Muscle of arm (tissue), 14 donors: Measurements from ENCODE around the gene CCDC73. TPM values are rescaled to one million over a fixed set of nuclear protein-coding genes. Genes with fewer than 3 reads are reported as not detected.
"Not testable (repeated sequence)": the region's sequence is repeated elsewhere in the genome, so short reads cannot be mapped to it uniquely, and the experiment has no call there.

Source experiments
- DNase-seq: peaks from one replicate; pipeline ENCODE4 v3.0.0-alpha.2; 2013
- long read RNA-seq, 11 donors: transcript quantifications; one replicate each; lab custom pipeline, GENCODE V29; 2026
- polyA plus RNA-seq, 12 donors: library from polyadenylated mRNA; unstranded; fragments of 120-200 nt; gene quantifications; one replicate each; pipeline ENCODE4 v1.2.1, GENCODE V29; 2013; ENCODE audit not compliant: insufficient read length in 12 of 12

CCDC73 gene
- polyA plus RNA-seq: 1 to 10 TPM in 1 of 12 donors, under 1 TPM in 6, not detected in 5; 0.04 to 1.3 (median 0.08) TPM
- long read RNA-seq, donor 1: 0 reads
- long read RNA-seq, donor 2, partial matches to known transcripts: 12 of 12 reads
- long read RNA-seq, donor 2, other reads (novel, unspliced or antisense): 0 of 12 reads
- long read RNA-seq, donor 3: 0 reads
- long read RNA-seq, donor 4: 0 reads
- long read RNA-seq, donor 5: 0 reads
- long read RNA-seq, donor 6: 0 reads
- long read RNA-seq, donor 7: 0 reads
- long read RNA-seq, donor 8: 0 reads
- long read RNA-seq, donor 9: 0 reads
- long read RNA-seq, donor 10: 0 reads
- long read RNA-seq, donor 11: 0 reads

DNA sequence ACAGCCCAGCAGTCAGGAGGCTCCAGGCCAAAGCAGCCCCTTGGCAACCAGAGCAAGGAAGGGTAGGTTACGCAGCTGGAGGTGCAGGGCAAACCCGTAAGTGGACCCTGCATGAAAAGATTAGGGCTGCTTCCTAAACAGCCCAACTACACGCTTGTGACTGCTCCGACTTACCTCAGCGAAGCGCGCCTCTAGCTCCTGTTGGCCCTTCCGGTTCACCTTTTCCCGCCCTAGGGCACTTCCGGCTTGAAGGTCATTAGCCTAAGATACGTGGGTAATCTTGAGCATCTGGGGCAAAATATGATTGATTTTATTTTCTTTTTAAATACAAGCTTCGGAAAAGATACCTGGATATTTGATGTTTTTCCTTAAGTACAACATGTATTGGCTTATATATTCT is at the start of gene CCDC73:
Gene CCDC73, minus strand, starts transcription at position 224 of the 400 bp plus-strand sequence. CDS start 34,419 bp downstream, outside the sequence.
- no peak for DNase-seq

DNA sequence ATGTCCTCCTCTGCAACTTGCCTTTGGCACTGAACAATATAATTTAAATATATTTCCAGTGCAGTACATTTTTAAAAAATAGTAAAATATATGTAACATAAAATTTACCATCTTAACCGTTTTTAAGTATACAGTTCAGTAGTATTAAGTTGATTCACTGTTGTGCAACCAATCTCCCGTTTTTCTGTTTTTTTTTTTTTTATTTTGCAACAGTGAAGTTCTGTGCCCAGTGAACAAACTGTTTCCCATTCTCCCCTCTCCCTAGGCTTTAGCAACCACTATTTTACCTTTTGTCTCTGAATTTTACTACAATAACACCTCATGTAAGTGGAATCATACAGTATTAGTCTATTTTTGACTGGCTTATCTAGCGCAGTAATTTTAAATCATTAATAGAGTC is 49.1 kb upstream of the CCDC73 start:
- DNase-seq: no peak

DNA sequence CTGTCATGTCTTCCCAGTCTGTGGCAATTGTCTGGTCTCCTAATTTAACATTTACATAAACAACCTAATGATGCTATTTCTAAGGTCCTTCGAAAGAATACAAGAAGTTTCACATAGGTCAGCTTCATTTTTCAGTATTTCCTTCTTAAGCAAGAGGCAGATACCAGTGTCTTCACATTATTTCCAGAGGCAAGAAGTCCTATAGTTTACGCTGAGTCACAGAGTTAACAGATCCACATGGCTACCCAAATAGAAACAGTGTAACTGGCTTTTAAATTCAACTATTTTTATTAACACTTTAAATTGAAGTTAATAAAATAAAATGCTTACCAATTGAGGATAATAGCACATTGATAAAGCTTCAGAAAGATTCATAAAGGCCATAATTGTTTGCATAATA is 46.1 kb upstream of the CCDC73 start:
- DNase-seq: no peak

DNA sequence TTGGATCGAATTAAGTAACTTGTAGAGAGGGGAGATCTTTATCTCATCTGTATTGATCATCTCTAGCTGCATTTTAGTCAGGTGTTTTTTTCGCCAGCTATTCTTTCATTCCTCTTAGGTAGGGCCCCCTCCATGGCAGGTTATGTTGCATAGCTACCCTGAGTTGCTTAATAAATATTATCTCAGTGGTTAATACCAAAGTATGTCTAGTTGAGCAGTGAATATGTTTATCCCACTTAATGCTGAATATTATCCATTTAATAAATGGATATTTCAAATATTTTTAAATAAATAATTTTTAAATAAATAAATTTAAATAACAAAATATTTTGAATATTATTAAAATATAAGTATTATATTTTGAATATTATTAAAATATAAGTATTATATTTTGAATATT is 44.8 kb upstream of the CCDC73 start:
- DNase-seq: no peak

DNA sequence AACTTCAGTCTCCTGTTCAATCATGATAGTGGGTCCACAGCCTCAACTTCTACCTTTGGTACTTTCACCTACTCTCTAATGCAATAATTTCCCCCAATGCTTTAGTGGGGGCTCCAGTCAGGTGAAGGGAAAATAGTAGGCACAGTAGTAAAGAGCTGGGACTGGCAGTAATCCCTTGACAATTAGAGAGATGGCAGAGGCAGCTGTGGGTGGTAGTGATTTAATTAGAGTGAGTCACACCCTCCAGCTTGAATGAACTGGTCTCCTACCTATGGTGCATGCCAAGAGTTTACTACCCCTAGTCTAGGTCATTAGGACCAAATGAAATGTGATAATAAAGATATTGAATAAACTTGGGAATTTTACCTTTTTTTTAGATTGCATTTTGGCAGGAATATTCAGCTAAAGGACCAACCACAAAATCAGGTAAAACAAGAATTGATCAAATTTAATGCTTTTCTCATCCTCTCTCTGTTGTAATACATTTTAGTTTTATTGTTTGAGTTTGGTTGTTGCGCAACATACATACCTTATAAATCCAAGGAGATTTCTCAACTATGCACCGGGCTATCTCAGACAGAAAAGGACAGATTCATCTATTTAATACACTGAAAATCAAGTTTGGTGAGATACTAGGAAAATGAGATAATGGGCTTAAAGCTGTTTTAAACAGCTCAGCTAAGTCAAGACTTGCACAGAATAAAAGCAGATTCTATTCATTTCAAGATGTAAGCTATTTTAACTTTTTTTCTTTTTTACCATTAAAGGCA is 44.2 kb upstream of the CCDC73 start:
- no peak for DNase-seq

DNA sequence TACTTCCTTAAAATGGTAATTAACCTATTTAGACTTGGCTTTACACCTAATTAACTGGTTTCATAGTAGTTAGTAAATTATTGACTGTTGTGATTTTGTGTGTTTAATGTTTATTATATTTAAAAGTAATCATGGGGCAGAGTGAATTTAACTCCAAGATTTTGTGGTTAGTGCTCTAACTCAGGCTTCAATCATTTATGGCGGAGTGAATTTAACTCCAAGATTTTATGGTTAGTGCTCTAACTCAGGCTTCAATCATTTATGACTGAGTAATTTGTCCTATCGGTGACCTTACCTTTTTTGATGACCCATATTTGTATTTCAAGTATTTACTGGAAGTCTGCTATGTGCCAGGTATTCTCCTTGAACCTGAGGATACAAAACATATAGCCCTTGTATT is 42.5 kb upstream of the CCDC73 start:
- DNase-seq: no peak

DNA sequence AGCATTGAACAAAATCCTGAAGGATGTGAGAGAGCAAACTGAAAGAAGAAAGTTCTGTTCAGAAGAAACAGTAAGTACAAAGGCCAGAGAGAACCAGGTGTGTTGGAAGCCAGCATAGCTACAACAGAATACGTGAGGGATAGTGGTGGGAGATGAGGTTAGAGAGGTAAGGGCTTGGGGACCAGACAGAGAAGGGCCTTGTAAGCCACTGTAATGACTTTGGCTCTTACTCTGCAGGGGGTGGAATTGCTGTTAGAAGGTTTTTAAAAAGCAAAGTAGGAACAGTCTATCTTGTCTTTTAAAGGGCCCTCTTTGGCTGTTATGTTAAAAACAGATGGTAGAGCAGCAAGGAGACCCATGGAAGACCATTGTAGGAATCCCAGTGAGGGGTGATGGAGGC is 39.5 kb upstream of the CCDC73 start:
- no peak for DNase-seq

DNA sequence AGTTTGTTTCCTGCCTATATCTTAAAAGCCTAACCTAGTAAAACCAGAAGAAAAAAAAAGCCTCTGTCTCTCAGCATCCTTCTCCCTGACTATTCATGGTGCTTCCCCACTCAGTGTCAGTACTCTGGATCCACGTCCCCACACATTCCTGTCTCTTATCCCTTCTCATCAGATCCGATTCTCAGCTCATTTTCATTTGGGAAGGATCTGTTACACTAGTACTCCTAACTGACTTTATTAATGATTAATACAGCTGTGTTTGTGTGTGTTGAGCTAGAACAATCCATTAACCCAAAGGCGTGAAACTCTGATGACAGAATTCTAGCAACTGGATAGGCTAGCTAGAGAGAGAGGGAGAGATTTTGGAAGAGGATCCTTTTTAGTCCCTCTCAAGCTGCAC is 36.8 kb upstream of the CCDC73 start:
- DNase-seq: no peak

DNA sequence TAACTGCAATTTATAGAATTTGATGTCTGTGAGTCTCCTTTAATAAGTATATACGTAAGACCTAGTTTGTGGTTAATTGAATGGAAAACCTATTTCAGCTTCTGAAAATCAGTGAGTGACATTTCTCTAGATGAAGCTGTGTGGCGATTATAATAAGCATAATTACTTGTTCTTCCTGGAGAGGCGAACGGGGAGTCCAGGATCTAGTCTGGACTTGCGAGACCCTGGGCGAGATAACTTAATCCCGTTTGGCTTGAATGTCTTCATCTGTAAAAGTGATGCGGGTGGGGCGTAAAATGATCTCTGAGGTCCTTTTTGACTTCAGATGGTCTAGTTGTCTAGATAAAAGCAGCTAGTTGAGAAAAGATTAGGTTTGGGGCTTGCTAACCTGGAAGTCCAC is 36.3 kb upstream of the CCDC73 start:
- DNase-seq: no peak

DNA sequence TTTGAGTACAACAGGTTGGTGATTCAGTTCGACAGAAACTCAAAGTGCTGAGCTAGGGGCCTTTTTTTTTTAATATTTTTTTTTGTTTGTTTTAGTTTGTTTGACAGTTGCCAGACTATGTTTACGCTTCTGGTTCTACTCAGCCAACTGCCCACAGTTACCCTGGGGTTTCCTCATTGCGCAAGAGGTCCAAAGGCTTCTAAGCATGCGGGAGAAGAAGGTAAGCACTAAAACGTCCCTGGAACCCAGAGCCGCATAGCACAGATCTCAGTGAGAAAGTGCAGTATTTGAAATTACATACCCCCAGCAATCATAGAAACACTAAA is 35.9 kb upstream of the CCDC73 start:
- no peak for DNase-seq

DNA sequence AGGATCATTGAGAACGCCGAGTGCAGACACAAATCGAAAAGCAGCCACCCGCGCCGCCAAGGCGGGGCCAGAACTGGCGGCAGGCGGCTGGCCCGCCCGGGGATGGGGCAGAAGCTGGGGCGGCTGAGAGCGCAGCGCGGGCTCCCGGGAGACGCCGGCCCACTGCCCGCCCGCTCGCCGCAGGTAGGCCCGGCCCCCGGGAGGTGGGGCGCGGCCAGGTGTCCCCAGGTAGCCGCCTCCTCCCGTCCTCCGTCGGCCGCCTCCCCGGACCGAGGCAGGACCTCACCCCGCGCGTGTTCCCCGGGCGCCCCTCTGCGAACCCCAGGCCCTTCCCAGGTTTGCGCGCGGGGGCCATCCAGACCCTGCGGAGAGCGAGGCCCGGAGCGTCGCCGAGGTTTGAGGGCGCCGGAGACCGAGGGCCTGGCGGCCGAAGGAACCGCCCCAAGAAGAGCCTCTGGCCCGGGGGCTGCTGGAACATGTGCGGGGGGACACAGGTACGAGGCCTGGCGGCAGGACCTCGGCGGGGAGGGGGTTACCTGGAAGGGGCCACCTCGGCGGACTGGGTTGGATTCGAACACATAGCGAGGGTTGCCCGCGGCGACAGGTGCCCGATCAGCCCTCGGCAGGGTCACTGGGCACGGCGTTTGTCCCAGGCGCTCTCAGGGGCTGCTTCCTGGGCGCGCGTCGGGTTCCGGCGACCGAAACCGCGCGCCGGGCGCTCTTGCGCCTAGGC is 35.4 kb upstream of the CCDC73 start, which contains the start of gene PRRG4:
Gene PRRG4, plus strand, starts transcription at position 248 of the 733 bp plus-strand sequence. CDS start 603 bp downstream, outside the sequence.
- peak; percentile 35 for DNase-seq

DNA sequence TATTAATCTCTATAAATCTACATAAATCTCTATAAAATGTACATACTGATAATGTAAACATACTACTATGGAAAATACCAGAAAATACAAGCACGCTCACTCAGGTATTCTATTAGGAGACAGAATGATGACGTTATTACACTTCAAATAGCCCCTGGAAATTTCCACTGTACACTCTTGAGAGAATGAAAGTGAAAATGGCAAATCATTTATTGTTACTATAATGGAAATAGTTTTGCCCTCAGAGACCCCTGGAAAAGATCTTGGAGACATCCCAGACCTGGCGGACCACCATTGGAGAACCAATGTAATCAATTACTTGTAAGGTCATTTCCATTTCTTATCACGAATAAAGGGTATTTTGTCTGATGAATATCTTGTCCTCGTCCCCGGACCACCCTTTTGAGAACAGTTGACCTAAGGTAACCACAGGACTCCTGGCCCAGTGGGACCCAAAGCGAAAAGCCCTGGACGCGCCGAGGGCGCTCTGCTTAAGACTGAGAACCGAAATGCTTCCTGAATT is 34.8 kb upstream of the CCDC73 start:
- DNase-seq: peak; percentile 6

DNA sequence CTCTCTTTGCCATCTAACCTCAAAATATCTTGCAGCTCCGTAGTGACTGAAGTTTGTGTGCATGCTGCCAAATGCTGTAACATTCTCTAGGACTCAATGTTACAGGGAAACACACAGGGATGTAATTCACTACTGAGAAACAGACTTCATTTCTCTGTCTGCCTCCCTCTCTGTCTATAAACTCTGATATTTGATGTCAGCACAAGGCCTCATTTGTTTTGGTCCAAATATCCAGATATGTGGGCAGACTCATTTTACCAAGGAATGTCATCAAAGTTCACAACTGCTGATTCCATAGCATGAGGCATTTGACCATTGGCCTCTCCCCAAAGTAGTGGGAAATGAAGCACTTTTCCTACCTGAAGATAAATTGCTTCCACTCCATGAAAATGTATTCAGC is 32.8 kb upstream of the CCDC73 start:
- DNase-seq: no peak

DNA sequence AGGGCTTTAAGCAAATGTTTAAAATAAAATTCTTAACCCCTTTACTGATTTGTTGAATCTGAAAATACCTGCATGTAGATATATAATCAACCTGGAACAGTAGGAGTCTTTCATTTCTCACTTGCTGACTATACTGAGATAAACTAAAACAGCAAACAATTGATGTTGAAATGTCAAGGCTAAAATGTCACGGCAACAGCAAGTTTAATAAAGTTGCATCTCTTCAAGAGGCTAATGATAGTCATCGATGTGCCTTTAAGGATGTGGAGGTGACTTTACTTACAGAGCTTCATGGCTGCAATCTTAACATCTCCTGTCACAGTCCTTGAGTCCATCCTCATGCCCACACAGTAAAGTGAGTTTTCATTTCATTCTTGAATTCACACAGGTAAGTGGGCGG is 31.7 kb upstream of the CCDC73 start:
- DNase-seq: no peak

DNA sequence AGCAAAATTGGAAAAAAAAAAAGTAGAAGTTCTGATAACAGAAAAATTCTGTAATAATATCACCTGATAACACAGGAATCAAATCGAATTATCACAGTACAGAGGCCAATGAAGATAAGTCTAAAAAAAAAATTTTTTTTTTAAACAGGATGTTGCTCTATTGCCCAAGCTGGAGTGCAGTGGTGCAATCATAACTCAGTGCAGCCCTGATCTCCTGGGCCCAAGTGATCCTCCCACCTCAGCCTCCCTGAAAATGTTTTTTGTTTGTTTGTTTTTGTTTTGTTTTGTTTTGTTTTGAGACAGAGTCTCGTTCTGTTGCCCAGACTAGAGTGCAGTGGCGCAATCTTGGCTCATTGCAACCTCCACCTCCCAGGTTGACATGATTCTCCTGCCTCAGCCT is 29.2 kb upstream of the CCDC73 start:
- DNase-seq: not testable (repeated sequence)

DNA sequence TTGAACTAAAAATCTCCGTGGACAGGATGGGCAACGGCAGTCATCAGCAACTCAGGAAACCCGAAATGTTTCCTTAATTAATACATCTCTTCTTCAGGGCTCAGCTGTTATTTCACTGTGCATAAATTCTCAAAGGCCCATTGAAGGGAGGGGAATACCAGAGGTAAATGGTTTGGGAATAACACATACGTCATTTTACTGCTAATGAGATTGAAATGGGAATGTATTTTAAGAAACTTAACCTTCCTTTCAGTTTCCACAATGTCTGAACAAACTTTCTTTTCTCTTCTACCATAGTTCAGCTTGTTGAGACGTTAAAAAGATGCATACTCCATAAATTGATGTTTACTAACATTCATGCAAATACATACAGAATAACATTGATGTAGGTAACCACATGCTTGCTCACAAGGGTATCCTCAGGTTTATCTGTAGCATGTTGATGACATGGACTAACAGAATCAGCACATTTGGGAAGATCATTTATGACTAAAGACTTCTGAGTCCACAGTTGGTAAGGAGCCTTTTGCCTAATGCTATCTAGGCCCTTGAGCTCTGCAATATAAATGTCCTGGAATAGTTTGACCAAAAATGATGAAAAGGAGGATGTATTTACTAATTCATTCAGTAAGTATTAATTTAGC is 27.6 kb upstream of the CCDC73 start:
- DNase-seq: no peak

DNA sequence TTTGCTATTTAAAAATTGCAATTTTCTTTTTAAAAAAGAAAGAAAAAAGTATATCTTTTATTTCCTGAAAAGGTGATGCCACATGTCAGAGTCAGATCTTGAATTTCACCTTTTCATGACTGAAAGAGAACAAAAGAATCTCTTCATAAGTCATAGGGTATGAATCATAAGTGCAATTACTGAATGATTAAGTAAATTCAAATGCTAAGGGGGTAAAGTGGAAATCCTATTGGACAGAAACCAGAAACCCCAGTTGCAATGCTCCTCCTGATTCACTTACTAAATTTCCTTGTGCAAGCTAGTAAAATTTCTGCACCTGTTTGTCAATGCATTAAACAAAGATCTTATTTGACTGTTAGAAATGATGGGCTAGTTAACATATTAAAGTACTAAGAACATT is 27.1 kb upstream of the CCDC73 start:
- no peak for DNase-seq

DNA sequence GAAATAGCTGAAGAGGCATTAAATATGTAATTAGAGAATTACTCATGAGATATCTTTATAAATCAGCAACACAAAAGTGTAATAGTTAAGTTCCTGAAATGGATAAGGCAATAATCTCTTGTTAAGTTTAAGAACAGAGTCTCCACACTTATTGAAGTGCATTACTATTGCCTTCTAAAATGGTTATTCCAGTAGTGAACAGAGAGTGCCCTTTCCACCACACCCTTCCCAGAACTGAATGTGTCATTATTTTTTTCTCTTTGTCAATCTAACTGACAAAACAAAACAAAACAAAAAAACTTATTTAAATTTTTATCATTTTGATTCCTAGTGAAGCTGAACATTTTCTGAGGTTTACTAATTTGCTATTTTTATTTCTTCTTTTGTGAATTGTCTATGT is 26.0 kb upstream of the CCDC73 start:
- no peak for DNase-seq

DNA sequence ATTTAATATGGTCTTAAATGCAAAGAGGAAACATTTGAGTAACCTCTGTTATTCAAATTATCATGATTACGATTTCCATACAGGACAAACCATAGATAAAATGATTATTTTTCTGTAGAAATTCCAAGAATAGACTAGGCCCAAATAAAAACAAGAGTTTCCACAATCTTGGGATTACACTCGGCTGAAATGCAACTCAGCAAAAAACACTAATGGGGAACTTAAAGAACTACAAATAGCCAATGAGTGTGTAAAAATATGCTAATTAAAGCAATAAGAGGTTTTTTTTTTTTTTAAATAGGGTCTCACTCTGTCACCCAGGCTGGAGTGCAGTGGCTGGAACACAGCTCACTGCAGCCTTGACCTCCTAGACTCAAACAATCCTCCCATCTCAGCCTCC is 24.7 kb upstream of the CCDC73 start:
- no peak for DNase-seq

DNA sequence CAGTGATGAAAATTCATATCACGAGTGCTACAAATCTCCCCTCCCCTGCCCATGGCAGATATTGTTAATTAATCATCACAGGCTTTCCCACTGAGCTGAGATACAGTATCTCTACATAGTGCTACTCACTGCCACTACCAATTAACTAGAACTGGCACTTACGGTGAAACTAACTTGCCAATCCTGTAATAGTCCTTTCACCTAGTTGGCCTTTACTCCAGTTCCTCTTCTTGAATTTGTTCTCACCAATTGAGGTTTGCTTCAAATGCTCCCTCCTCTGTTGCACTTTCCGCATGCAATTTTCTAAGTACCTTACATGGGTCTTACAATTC is 23.4 kb upstream of the CCDC73 start:
- DNase-seq: no peak

DNA sequence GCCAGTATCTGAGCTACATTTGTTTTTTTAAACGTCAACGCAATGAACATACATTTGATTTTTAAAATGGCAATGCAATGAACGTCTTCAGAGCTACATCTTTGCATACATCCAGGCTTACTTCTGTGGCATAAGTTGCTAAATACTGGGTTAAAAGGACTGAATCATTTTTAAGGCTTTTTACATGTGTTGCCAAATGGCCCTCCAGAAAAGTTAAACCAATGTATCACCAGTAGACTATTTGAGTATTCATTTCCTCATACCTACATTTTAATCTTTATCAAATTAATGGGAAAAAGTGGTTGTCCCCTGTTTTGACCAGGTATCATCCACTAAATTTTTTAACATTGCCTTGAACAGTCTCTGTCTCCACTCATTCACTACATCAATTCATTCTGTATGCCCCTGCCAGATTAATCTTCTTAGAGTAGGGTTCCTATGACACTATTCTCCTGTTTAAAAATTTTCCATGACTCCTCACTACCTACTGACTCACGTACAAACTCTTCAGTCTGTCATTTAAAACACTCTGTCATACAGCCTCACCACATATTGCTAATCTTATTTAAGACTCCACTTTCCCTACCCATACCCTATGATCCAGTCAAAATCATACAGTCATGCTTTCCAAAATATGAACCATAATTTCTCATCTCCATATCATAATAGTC is 22.9 kb upstream of the CCDC73 start:
- no peak for DNase-seq

DNA sequence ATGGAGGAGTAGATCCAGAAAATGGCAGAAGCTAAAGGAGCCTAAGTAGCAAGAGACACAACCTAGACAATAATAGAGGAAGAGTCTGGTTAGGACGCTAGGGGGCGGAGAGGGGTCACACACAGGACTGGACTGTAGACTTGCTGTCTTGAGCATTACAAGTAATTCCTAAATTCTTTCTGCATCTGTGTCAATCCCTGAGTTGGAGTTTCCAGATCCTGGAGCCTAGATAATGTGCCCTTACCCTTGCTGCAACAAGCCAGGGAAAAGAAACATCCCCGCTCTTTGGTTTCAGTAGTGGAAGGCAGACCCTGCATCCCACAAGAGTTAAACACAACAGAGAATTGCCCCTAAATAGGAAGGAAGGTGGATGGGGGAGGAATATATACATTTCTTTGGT is 14.9 kb upstream of the CCDC73 start:
- peak; percentile 63 for DNase-seq
